HEK293 (cell line): ENCODE measurements around the gene AVEN.

Experiments used
- CTCF ChIA-PET: fragments of 350-600 bp; formaldehyde crosslinking; extraction: SDS; loops from one replicate; lab custom pipeline; 2021; ENCODE audit warnings: antibody characterized with exemption; lab: Yijun Ruan, JAX
- POLR2A ChIA-PET: fragments of 300-600 bp; formaldehyde crosslinking; extraction: SDS; loops from one replicate; lab custom pipeline; 2020; ENCODE audit warnings: antibody characterized with exemption, inconsistent platforms; lab: Yijun Ruan, JAX
- H3K27ac ChIP-seq: fragments of 200-500 bp; sonication (Bioruptor generic); 2 replicates; pipeline ENCODE4 v1.5.1; 2014; ENCODE audit warnings: low read depth, low read length, control low read depth, inconsistent platforms; ENCODE audit errors: extremely low read depth
- H3K36me3 ChIP-seq, 2 experiments: fragments of 200-500 bp in 1 of 2; sonication (Bioruptor generic) in 1 of 2; 1 replicate in 1 of 2; 2 replicates in 1 of 2; pipeline ENCODE4 v1.5.1; 2014 to 2017; ENCODE audit warnings: inconsistent platforms in 2 of 2, low read length in 2 of 2; ENCODE audit not compliant: control insufficient read depth in 2 of 2, insufficient read depth in 1 of 2
- H3K4me1 ChIP-seq: fragments of 200-500 bp; sonication (Bioruptor generic); 2 replicates; pipeline ENCODE4 v1.5.1; 2014; ENCODE audit warnings: mild to moderate bottlenecking, low read length, inconsistent platforms; ENCODE audit not compliant: control insufficient read depth, insufficient read depth
- H3K4me3 ChIP-seq: 2 replicates; pipeline ENCODE4 v1.5.1; 2011; ENCODE audit warnings: low read depth, mild to moderate bottlenecking, control low read depth, low read length, moderate library complexity
- H3K9me3 ChIP-seq: fragments of 200-500 bp; sonication (Bioruptor generic); 2 replicates; pipeline ENCODE4 v1.5.1; 2014; ENCODE audit warnings: low read depth, low read length, inconsistent platforms; ENCODE audit not compliant: control insufficient read depth, insufficient read depth
- KLF17 ChIP-seq: fragments of 450-650 bp; formaldehyde crosslinking; IDR thresholded peaks from 2 replicates; pipeline ENCODE4 v1.5.1; 2016; ENCODE audit warnings: missing biosample characterization, missing genetic modification characterization
- SP2 ChIP-seq: fragments of 450-650 bp; formaldehyde crosslinking; IDR thresholded peaks from 2 replicates; pipeline ENCODE4 v1.5.1; 2016; ENCODE audit warnings: missing biosample characterization, missing genetic modification characterization
- ZBTB1 ChIP-seq: fragments of 450-650 bp; formaldehyde crosslinking; IDR thresholded peaks from 2 replicates; pipeline ENCODE4 v1.5.1; 2016; ENCODE audit warnings: missing biosample characterization, missing genetic modification characterization
- ZBTB8A ChIP-seq: fragments of 450-650 bp; formaldehyde crosslinking; IDR thresholded peaks from 2 replicates; pipeline ENCODE4 v1.5.1; 2016; ENCODE audit warnings: missing biosample characterization, missing genetic modification characterization
- ZEB2 ChIP-seq: fragments of 450-650 bp; formaldehyde crosslinking; IDR thresholded peaks from 2 replicates; pipeline ENCODE4 v1.5.1; 2016; ENCODE audit warnings: missing biosample characterization, missing genetic modification characterization
- ZFHX2 ChIP-seq: fragments of 450-650 bp; formaldehyde crosslinking; conservative IDR thresholded peaks from 2 replicates; pipeline ENCODE4 v1.5.1; 2016; ENCODE audit warnings: missing biosample characterization, missing genetic modification characterization
- ZNF132 ChIP-seq: fragments of 450-650 bp; formaldehyde crosslinking; IDR thresholded peaks from 2 replicates; pipeline ENCODE4 v1.5.1; 2017; ENCODE audit warnings: missing biosample characterization, missing genetic modification characterization, borderline replicate concordance
- ZNF169 ChIP-seq: fragments of 450-650 bp; formaldehyde crosslinking; IDR thresholded peaks from 2 replicates; pipeline ENCODE4 v1.5.1; 2016; ENCODE audit warnings: missing biosample characterization, missing genetic modification characterization
- ZNF175 ChIP-seq: fragments of 450-650 bp; formaldehyde crosslinking; IDR thresholded peaks from 2 replicates; pipeline ENCODE4 v1.5.1; 2016; ENCODE audit warnings: missing biosample characterization, missing genetic modification characterization
- ZNF184 ChIP-seq: fragments of 450-650 bp; IDR thresholded peaks from 2 replicates; pipeline ENCODE4 v1.5.1; 2018; ENCODE audit warnings: missing biosample characterization, mild to moderate bottlenecking, missing genetic modification characterization
- ZNF416 ChIP-seq: fragments of 450-650 bp; formaldehyde crosslinking; IDR thresholded peaks from 2 replicates; pipeline ENCODE4 v1.5.1; 2016; ENCODE audit warnings: missing biosample characterization, missing genetic modification characterization
- ZNF518A ChIP-seq: fragments of 450-650 bp; formaldehyde crosslinking; conservative IDR thresholded peaks from 2 replicates; pipeline ENCODE4 v1.5.1; 2016; ENCODE audit warnings: low read depth, missing biosample characterization, missing genetic modification characterization
- ZNF544 ChIP-seq: fragments of 450-650 bp; formaldehyde crosslinking; IDR thresholded peaks from 2 replicates; pipeline ENCODE4 v1.5.0; 2017; ENCODE audit warnings: missing biosample characterization, missing genetic modification characterization
- ZNF549 ChIP-seq: fragments of 450-650 bp; IDR thresholded peaks from 2 replicates; pipeline ENCODE4 v1.5.1; 2018; ENCODE audit warnings: missing biosample characterization, missing genetic modification characterization, mild to moderate bottlenecking, inconsistent platforms, moderate library complexity
- ZNF623 ChIP-seq: fragments of 450-650 bp; formaldehyde crosslinking; IDR thresholded peaks from 2 replicates; pipeline ENCODE4 v1.5.1; 2016; ENCODE audit warnings: missing biosample characterization, missing genetic modification characterization
- ZNF626 ChIP-seq: fragments of 450-650 bp; sonication (Bioruptor Pico); formaldehyde crosslinking; IDR thresholded peaks from 2 replicates; pipeline ENCODE4 v1.5.1; 2018; ENCODE audit warnings: missing biosample characterization, missing genetic modification characterization, inconsistent platforms
- ZNF639 ChIP-seq: fragments of 450-650 bp; formaldehyde crosslinking; IDR thresholded peaks from 2 replicates; pipeline ENCODE4 v1.5.1; 2016; ENCODE audit warnings: missing biosample characterization, missing genetic modification characterization
- ZNF776 ChIP-seq: fragments of 450-650 bp; formaldehyde crosslinking; IDR thresholded peaks from 2 replicates; pipeline ENCODE4 v1.5.0; 2017; ENCODE audit warnings: missing biosample characterization, missing genetic modification characterization, borderline replicate concordance
- ZNF792 ChIP-seq: fragments of 450-650 bp; formaldehyde crosslinking; IDR thresholded peaks from 2 replicates; pipeline ENCODE4 v1.5.1; 2016; ENCODE audit warnings: missing biosample characterization, missing genetic modification characterization
- ZNF837 ChIP-seq: fragments of 450-650 bp; formaldehyde crosslinking; IDR thresholded peaks from 2 replicates; pipeline ENCODE4 v1.5.1; 2016; ENCODE audit warnings: missing biosample characterization, missing genetic modification characterization
- ZSCAN30 ChIP-seq: fragments of 450-650 bp; IDR thresholded peaks from 2 replicates; pipeline ENCODE4 v1.5.1; 2018; ENCODE audit warnings: missing biosample characterization, mild to moderate bottlenecking, missing genetic modification characterization, moderate library complexity

Gene AVEN

GRCh38 chr15:34011481-34011880 lies 27.5 kb downstream of the AVEN start:
- ChIA-PET CTCF (interaction anchor here (0.6 kb wide), 1 partner anchor 17 kb away, joined by 4 read pairs; no protein-coding TSS in a partner anchor), POLR2A (no interaction called here)
- Histone ChIP-seq H3K4me1 (no peaks in the 10 kb centered on the region), H3K4me3 (no peak overlapping the region), H3K27ac (no peak overlapping the region), H3K9me3 (no peaks in the 10 kb centered on the region), H3K36me3 (no peaks in the 10 kb centered on the region)
- no peak for TF ChIP-seq ZNF837 (tag by site-specific recombination)
- no peak for TF ChIP-seq ZNF626 (tag by site-specific recombination)
- TF ChIP-seq SP2 (tag by site-specific recombination), result no peak
- no peak for TF ChIP-seq ZNF549 (tag by site-specific recombination)
- TF ChIP-seq ZFHX2 (tag by site-specific recombination), result no peak
- no peak for TF ChIP-seq ZBTB8A
- no peak for TF ChIP-seq ZNF623 (tag by site-specific recombination)
- no peak for TF ChIP-seq ZNF175 (tag by site-specific recombination)
- no peak for TF ChIP-seq ZSCAN30 (tag by site-specific recombination)
- TF ChIP-seq ZNF776 (tag by site-specific recombination), result no peak
- TF ChIP-seq ZNF518A (tag by site-specific recombination), result no peak

GRCh38 chr15:34010921-34011320 lies 28.1 kb downstream of the AVEN start:
- ChIA-PET CTCF (interaction anchor here (0.6 to 1.6 kb wide), 3 partner anchors 18 to 52 kb away, joined by 3 to 4 read pairs (median 3); no protein-coding TSS in a partner anchor), POLR2A (no interaction called here)
- Histone ChIP-seq H3K4me1 (no peaks in the 10 kb centered on the region), H3K4me3 (no peak overlapping the region), H3K36me3 (no peaks in the 10 kb centered on the region), H3K27ac (no peak overlapping the region), H3K9me3 (no peaks in the 10 kb centered on the region)
- TF ChIP-seq ZNF169 (tag by site-specific recombination) (no peak), ZNF184 (no peak), ZNF792 (no peak), ZBTB1 (tag by site-specific recombination) (no peak), ZEB2 (no peak), KLF17 (tag by site-specific recombination) (no peak), ZNF639 (tag by site-specific recombination) (no peak), ZNF416 (tag by site-specific recombination) (no peak), ZNF544 (no peak), ZNF132 (tag by site-specific recombination) (no peak)
